Keratinocyte (primary cell): Measurements from ENCODE around the gene TP73. TPM values are rescaled to one million over a fixed set of nuclear protein-coding genes. Genes with fewer than 3 reads are reported as not detected.

Experiments
- DNase-seq: peaks from one replicate; pipeline ENCODE4 v3.0.0-alpha.2; 2011; ENCODE audit warnings: low read depth, missing footprints, low spot score
- FAIRE-seq: peaks from 2 replicates; lab custom pipeline; 2011; peaks lifted over from hg19 to GRCh38; lab: Jason Lieb, UNC
- H2AFZ ChIP-seq: 2 replicates; pipeline ENCODE4 v1.6.0; 2012; ENCODE audit warnings: low read length, control low read depth, inconsistent platforms; ENCODE audit not compliant: control insufficient read depth
- H3K27ac ChIP-seq: 2 replicates; pipeline ENCODE4 v1.5.1; 2011; ENCODE audit warnings: low read length; ENCODE audit not compliant: control insufficient read depth, insufficient read depth
- H3K27me3 ChIP-seq: 3 replicates; pipeline ENCODE4 v1.6.0; 2011; ENCODE audit warnings: low read length; ENCODE audit not compliant: control insufficient read depth, insufficient read depth; ENCODE audit errors: extremely low read depth
- H3K36me3 ChIP-seq, 2 experiments: 2 replicates in 1 of 2; 3 replicates in 1 of 2; pipeline ENCODE4 v1.5.1; 2011; ENCODE audit warnings: low read length in 2 of 2, mild to moderate bottlenecking in 1 of 2; ENCODE audit not compliant: control insufficient read depth in 2 of 2, insufficient read depth in 2 of 2; ENCODE audit errors: extremely low read depth in 1 of 2
- H3K4me1 ChIP-seq: 3 replicates; pipeline ENCODE4 v1.5.1; 2011; ENCODE audit warnings: low read length; ENCODE audit not compliant: control insufficient read depth, insufficient read depth; ENCODE audit errors: extremely low read depth
- H3K4me2 ChIP-seq: 3 replicates; pipeline ENCODE4 v1.6.0; 2011; ENCODE audit warnings: low read depth, low read length; ENCODE audit not compliant: control insufficient read depth, insufficient read depth; ENCODE audit errors: extremely low read depth
- H3K4me3 ChIP-seq, 3 experiments: fragments of 200-600 bp in 1 of 3; sonication (generic) in 1 of 3; 2 replicates in 2 of 3; 3 replicates in 1 of 3; pipeline ENCODE4 v1.5.1; 2011 to 2016; ENCODE audit warnings: low read length in 3 of 3, mild to moderate bottlenecking in 3 of 3, control low read depth in 2 of 3, inconsistent platforms in 1 of 3, low read depth in 1 of 3, mixed read lengths in 1 of 3, mixed run types in 1 of 3, moderate library complexity in 1 of 3; ENCODE audit not compliant: control insufficient read depth in 2 of 3, insufficient read depth in 2 of 3; ENCODE audit errors: extremely low read depth in 1 of 3
- H3K79me2 ChIP-seq: 2 replicates; pipeline ENCODE4 v1.6.0; 2012; ENCODE audit warnings: low read length; ENCODE audit not compliant: control insufficient read depth, insufficient read depth
- H3K9ac ChIP-seq: 3 replicates; pipeline ENCODE4 v1.6.0; 2011; ENCODE audit warnings: low read length; ENCODE audit not compliant: control insufficient read depth, insufficient read depth; ENCODE audit errors: extremely low read depth
- H3K9me1 ChIP-seq: 3 replicates; pipeline ENCODE4 v1.6.0; 2011; ENCODE audit warnings: low read length; ENCODE audit not compliant: control insufficient read depth, insufficient read depth; ENCODE audit errors: extremely low read depth
- H3K9me3 ChIP-seq: 2 replicates; pipeline ENCODE4 v1.5.1; 2012; ENCODE audit warnings: low read depth, low read length; ENCODE audit not compliant: control insufficient read depth
- H4K20me1 ChIP-seq: 3 replicates; pipeline ENCODE4 v1.6.0; 2011; ENCODE audit warnings: low read length; ENCODE audit not compliant: control insufficient read depth, insufficient read depth; ENCODE audit errors: extremely low read depth
- EZH2 ChIP-seq: IDR thresholded peaks from one replicate; pipeline ENCODE4 v1.6.1; 2012; ENCODE audit warnings: inconsistent platforms, mild to moderate bottlenecking, low read length, moderate library complexity
- dilution Hi-C: fragments of 300-500 bp; cut with MboI; formaldehyde crosslinking; loops from one replicate; pipeline ENCODE4 v1.7.0; 2020; ENCODE audit warnings: low sequenced_read_pairs; ENCODE audit not compliant: extremely low pct_ligation_motif_present
- polyA plus RNA-seq, 5 experiments: library from polyadenylated mRNA; depleted of rRNA in 3 of 5; stranded (reverse) in 3 of 5; stranded (forward) in 1 of 5; unstranded in 1 of 5; fragments of >200 nt; gene quantifications; 1 replicate in 1 of 5; 2 replicates in 3 of 5; 3 replicates in 1 of 5; pipeline versions ENCODE4 v1.2.1 to v1.2.3, GENCODE V29; 2011 to 2012; ENCODE audit warnings: missing spikeins in 2 of 5, low read depth in 1 of 5, low replicate concordance in 1 of 5
- TF ChIP-seq, protein P1 (sequence below), 3 experiments: IDR thresholded peaks in 1 of 3; conservative IDR thresholded peaks in 1 of 3; optimal IDR thresholded peaks in 1 of 3; 2 replicates in 2 of 3; 3 replicates in 1 of 3; pipeline versions ENCODE3 to v1.5.1; 2011; ENCODE audit warnings: low read length in 3 of 3, mild to moderate bottlenecking in 3 of 3, moderate library complexity in 2 of 3, control low read depth in 1 of 3, inconsistent platforms in 1 of 3; ENCODE audit not compliant: insufficient read depth in 2 of 3; ENCODE audit errors: extremely low read depth in 1 of 3

Gene TP73
- polyA plus RNA-seq, 1 donor (not counting 4 experiments of a cell fraction or from before 2014, with no cell fraction given): 0.14 TPM

DNA sequence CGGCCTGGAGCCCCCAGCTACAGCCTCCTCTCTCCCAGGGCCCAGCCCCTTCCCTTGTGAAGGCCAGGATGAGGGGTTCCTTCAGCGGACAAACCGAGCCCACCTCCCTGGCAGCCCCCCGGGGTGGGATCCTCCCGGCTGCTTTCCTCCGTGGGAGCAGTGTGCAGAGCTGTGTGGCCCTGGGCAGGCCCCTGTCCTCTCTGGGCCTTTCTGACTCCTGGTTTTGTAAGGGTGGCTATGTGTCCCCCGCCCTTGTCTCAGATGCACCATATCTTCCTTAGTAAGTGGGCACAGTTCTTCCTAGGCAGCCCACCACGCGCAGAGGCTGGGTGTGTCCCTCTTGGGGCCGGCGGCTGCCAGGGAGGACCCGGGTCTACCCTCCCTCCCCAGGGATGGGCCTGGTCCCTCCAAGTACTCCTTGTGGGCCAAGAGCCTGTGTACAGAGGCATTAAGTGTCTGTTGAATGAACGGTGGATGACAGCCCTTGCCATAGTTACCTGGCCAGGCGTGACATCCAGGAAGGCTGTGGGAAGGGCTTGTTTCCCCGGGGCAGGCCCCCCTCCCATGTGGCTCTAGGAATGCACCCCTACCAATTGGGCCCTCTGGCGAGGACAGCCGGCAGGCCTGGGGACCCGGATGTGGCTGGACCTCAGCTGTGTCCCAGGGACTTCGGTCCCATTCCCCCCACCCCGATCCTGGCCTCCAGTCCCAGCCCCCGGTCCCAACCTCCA lies 124.1 kb downstream of the TP73 start:
- H4K20me1 ChIP-seq: no peaks in the 10 kb centered on the region
- H3K36me3 ChIP-seq: peaks cover 9 to 12% of the 10 kb centered on the region in 2 experiments
- no peak overlapping the region for H3K4me3 ChIP-seq
- H3K9me3 ChIP-seq: no peaks in the 10 kb centered on the region
- H3K4me2 ChIP-seq: no peak overlapping the region
- no peaks in the 10 kb centered on the region for H3K79me2 ChIP-seq
- dilution Hi-C loops: no loop called here
- no peak overlapping the region for H3K27ac ChIP-seq
- no peaks in the 10 kb centered on the region for H3K27me3 ChIP-seq
- no peak overlapping the region for H2AFZ ChIP-seq
- no peak for TF ChIP-seq EZH2
- TF ChIP-seq, protein P1, sequence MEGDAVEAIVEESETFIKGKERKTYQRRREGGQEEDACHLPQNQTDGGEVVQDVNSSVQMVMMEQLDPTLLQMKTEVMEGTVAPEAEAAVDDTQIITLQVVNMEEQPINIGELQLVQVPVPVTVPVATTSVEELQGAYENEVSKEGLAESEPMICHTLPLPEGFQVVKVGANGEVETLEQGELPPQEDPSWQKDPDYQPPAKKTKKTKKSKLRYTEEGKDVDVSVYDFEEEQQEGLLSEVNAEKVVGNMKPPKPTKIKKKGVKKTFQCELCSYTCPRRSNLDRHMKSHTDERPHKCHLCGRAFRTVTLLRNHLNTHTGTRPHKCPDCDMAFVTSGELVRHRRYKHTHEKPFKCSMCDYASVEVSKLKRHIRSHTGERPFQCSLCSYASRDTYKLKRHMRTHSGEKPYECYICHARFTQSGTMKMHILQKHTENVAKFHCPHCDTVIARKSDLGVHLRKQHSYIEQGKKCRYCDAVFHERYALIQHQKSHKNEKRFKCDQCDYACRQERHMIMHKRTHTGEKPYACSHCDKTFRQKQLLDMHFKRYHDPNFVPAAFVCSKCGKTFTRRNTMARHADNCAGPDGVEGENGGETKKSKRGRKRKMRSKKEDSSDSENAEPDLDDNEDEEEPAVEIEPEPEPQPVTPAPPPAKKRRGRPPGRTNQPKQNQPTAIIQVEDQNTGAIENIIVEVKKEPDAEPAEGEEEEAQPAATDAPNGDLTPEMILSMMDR (optimal IDR thresholded peaks at IDR 0.05 in 1 of 3, IDR thresholded peaks at IDR 0.05 in 1 of 3, conservative IDR thresholded peaks at IDR 0.05 in 1 of 3; ENCODE audit: extremely low read depth in 1 of 3, insufficient read depth in 2 of 3, low read length in 3 of 3): no peak
- DNase-seq (no peak), FAIRE-seq (no peak)
- H3K9ac ChIP-seq: no peak overlapping the region
- peaks cover 5% of the 10 kb centered on the region for H3K4me1 ChIP-seq
- no peaks in the 10 kb centered on the region for H3K9me1 ChIP-seq

DNA sequence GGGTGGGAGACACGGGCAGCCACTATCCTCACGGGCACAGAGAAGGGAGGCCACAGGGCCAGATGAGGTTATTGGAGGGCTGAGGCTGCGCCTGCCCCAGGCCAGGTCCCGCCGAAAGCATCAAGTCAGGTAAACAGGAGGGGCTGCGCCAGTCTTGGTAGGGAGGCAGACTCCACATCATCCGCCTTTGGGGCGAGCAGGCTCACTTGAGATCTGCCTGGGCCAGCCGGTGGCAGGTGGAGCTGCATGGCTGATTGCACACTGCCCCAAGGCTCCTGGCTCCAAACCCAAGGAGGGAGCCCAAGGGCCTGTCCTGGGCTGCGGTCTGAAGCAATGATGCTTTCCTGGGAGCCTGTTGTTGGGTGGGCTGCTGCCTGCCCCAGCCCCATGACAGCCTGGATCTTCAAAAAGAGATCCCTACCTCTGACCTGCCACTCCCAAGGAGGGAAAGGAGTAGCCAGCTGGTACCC lies 124.8 kb downstream of the TP73 start:
- no peak overlapping the region for H2AFZ ChIP-seq
- H3K27ac ChIP-seq: no peak overlapping the region
- H3K79me2 ChIP-seq: no peaks in the 10 kb centered on the region
- TF ChIP-seq, protein P1 (optimal IDR thresholded peaks at IDR 0.05 in 1 of 3, IDR thresholded peaks at IDR 0.05 in 1 of 3, conservative IDR thresholded peaks at IDR 0.05 in 1 of 3; ENCODE audit: extremely low read depth in 1 of 3, insufficient read depth in 2 of 3, low read length in 3 of 3): no peak
- TF ChIP-seq EZH2: no peak
- no peaks in the 10 kb centered on the region for H3K9me3 ChIP-seq
- dilution Hi-C loops: no loop called here
- no peak for DNase-seq
- H3K4me2 ChIP-seq: no peak overlapping the region
- H4K20me1 ChIP-seq: no peaks in the 10 kb centered on the region
- no peak for FAIRE-seq
- no peaks in the 10 kb centered on the region for H3K9me1 ChIP-seq
- no peak overlapping the region for H3K9ac ChIP-seq
- H3K27me3 ChIP-seq: no peaks in the 10 kb centered on the region
- no peak overlapping the region for H3K4me3 ChIP-seq
- H3K4me1 ChIP-seq: peaks cover 5% of the 10 kb centered on the region
- peaks cover 12 to 17% of the 10 kb centered on the region in 2 experiments for H3K36me3 ChIP-seq
